Measurements from ENCODE around the gene WDR45B.

The WDR45B gene

DNA sequence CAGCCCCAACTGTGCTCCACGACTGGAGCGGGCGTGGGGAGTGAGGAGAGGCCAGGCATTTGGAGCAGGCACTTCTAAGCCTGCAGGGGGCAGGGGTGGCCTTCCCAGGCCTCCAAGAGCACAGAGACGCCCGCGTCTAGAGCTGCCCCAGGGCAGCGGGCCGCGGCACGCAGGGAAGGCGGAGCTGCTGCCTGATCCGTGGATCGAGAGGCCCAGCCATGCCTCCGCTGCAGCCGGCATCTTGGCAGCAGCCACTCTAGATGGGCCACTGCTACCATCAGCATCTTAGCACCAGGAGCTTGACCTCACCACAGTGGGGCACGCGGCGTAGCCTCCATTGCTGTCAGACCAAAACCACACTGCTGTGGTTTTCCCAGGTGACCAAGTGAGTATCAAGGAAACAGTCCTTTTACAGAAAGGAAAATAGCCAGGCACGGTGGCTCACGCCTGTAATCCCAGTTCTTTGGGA lies 20.4 kb upstream of the WDR45B start:
- H3K14ac ChIP-seq (ENCODE audit: low read length in 2 of 2), result peak overlapping the region in 1 of 2 experiments; percentile 64
- H3K4me1 ChIP-seq (ENCODE audit: control insufficient read depth, insufficient read depth, low read depth, low read length), result peaks cover 8% of the 10 kb centered on the region
- H3K79me1 ChIP-seq (replicated peaks; ENCODE audit: low read length, poor library complexity, severe bottlenecking), result peaks cover 8% of the 10 kb centered on the region
- H3K27ac ChIP-seq (ENCODE audit: low read length, poor library complexity, severe bottlenecking), result no peak overlapping the region
- H3K4me3 ChIP-seq (ENCODE audit: insufficient read depth in 1 of 2, low read depth in 1 of 2, low read length in 2 of 2), result peak overlapping the region in 1 of 2 experiments; percentile 38
- peak overlapping the region; percentile 24 to 52 for H3K18ac ChIP-seq (ENCODE audit: low read depth in 1 of 2, low read length in 2 of 2)
- no peaks in the 10 kb centered on the region for H3K9me3 ChIP-seq (ENCODE audit: control insufficient read depth, low read length)
- peak overlapping the region in 1 of 2 experiments; percentile 55 for H3K4ac ChIP-seq (ENCODE audit: low read depth in 1 of 2, low read length in 2 of 2)
- H2AK5ac ChIP-seq (ENCODE audit: low read length, severe bottlenecking), result no peak overlapping the region
- H3K36me3 ChIP-seq (ENCODE audit: control insufficient read depth in 1 of 2, insufficient read depth in 2 of 2, low read depth in 1 of 2, low read length in 2 of 2), result peaks cover 0 to 24% of the 10 kb centered on the region in 2 experiments
- H2BK12ac ChIP-seq (ENCODE audit: low read length in 2 of 2), result no peak overlapping the region
- peak overlapping the region; percentile 98 for H4K8ac ChIP-seq (ENCODE audit: low read length)
- H2BK15ac ChIP-seq (ENCODE audit: low read depth, poor library complexity, severe bottlenecking), result no peak overlapping the region
- H2BK120ac ChIP-seq (ENCODE audit: low read depth, low read length), result no peak overlapping the region
- H3K9ac ChIP-seq (ENCODE audit: low read length), result peak overlapping the region; percentile 30
- H3K27me3 ChIP-seq (ENCODE audit: control insufficient read depth in 1 of 2, insufficient read depth in 1 of 2, low read length in 2 of 2), result no peaks in the 10 kb centered on the region
- H3K23ac ChIP-seq (ENCODE audit: low read length in 2 of 2), result peak overlapping the region in 1 of 2 experiments; percentile 26
- DNase-seq, result peak; percentile 78
- peak overlapping the region; percentile 30 for H2AFZ ChIP-seq (ENCODE audit: low read depth, low read length)
- H4K91ac ChIP-seq (ENCODE audit: low read length), result peak overlapping the region; percentile 89
- H3K4me2 ChIP-seq (ENCODE audit: low read length, poor library complexity, severe bottlenecking), result peak overlapping the region; percentile 54
- 29% methylated on average over 20 of the region's 20 CpGs for WGBS
- H2BK5ac ChIP-seq (ENCODE audit: low read depth, low read length, poor library complexity, severe bottlenecking), result no peak overlapping the region

DNA sequence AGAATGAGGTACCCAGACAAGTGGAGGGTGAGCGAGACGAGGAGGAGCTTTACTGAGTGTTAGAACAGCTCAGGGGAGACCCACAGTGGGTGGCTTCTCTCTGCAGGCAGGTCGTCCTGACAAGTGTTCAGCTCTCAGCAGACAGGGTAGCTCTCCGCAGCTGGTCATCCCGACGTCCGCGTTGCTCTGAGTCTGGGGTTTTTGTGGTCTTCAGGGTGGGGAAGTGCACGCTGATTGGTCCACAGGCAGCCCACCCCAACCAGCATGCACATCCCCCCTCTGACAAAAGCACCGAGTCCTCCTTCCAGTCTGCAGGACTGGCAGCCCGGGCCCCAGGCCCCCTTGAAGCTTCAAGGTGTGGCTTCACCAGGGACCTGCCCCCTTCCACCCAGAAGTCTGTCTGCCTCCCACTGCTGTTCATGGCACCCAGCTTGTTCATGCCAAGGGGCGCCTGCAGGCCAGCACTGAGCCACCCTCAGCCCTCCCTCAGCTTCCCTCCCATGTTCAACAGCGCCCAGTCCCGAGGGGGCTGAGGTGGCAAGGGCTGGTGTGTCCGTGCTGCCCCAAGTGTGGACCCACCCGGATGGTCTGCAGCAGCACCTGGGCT lies 19.9 kb upstream of the WDR45B start:
- Histone ChIP-seq H3K23ac (ENCODE audit: low read length in 2 of 2) (peak overlapping the region in 1 of 2 experiments; percentile 26), H3K27ac (ENCODE audit: low read length, poor library complexity, severe bottlenecking) (no peak overlapping the region), H4K91ac (ENCODE audit: low read length) (peak overlapping the region; percentile 34), H3K14ac (ENCODE audit: low read length in 2 of 2) (peak overlapping the region in 1 of 2 experiments; percentile 64), H3K4me2 (ENCODE audit: low read length, poor library complexity, severe bottlenecking) (no peak overlapping the region), H3K4me3 (ENCODE audit: insufficient read depth in 1 of 2, low read depth in 1 of 2, low read length in 2 of 2) (no peak overlapping the region), H2BK12ac (ENCODE audit: low read length in 2 of 2) (no peak overlapping the region), H2BK15ac (ENCODE audit: low read depth, poor library complexity, severe bottlenecking) (no peak overlapping the region), H3K27me3 (ENCODE audit: control insufficient read depth in 1 of 2, insufficient read depth in 1 of 2, low read length in 2 of 2) (no peaks in the 10 kb centered on the region), H4K8ac (ENCODE audit: low read length) (peak overlapping the region; percentile 70), H3K18ac (ENCODE audit: low read depth in 1 of 2, low read length in 2 of 2) (peak overlapping the region in 1 of 2 experiments; percentile 21), H3K9me3 (ENCODE audit: control insufficient read depth, low read length) (no peaks in the 10 kb centered on the region), H2AK5ac (ENCODE audit: low read length, severe bottlenecking) (no peak overlapping the region), H2AFZ (ENCODE audit: low read depth, low read length) (peak overlapping the region; percentile 30), H3K4me1 (ENCODE audit: control insufficient read depth, insufficient read depth, low read depth, low read length) (peaks cover 8% of the 10 kb centered on the region), H3K9ac (ENCODE audit: low read length) (no peak overlapping the region), H2BK5ac (ENCODE audit: low read depth, low read length, poor library complexity, severe bottlenecking) (no peak overlapping the region), H3K4ac (ENCODE audit: low read depth in 1 of 2, low read length in 2 of 2) (peak overlapping the region in 1 of 2 experiments; percentile 55), H3K79me1 (replicated peaks; ENCODE audit: low read length, poor library complexity, severe bottlenecking) (peaks cover 4% of the 10 kb centered on the region), H2BK120ac (ENCODE audit: low read depth, low read length) (no peak overlapping the region), H3K36me3 (ENCODE audit: control insufficient read depth in 1 of 2, insufficient read depth in 2 of 2, low read depth in 1 of 2, low read length in 2 of 2) (peaks cover 0 to 30% of the 10 kb centered on the region in 2 experiments)
- no peak for DNase-seq
- WGBS, result 65% methylated on average over 13 of the region's 16 CpGs

DNA sequence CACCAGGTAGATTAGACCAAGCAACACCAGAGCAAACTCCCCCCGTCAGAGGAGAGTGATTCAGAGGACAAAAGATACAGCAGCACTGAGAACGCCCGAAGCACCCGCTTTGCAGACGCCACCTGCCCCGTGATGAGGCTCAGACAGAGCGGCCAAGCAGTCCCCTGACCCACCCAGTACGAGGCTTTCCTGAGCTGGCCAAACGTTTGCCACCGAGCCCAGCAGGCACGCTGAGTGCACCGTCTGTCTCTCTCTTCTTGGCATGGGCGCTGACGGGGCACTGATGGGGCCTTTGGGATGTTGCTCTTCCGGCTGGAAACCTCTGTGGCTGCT lies 19.4 kb upstream of the WDR45B start:
- H2AFZ ChIP-seq (ENCODE audit: low read depth, low read length), result no peak overlapping the region
- no peak overlapping the region for H4K91ac ChIP-seq (ENCODE audit: low read length)
- WGBS, result 92% methylated on average over 15 of the region's 15 CpGs
- H3K27me3 ChIP-seq (ENCODE audit: control insufficient read depth in 1 of 2, insufficient read depth in 1 of 2, low read length in 2 of 2), result no peaks in the 10 kb centered on the region
- no peak overlapping the region for H3K4me2 ChIP-seq (ENCODE audit: low read length, poor library complexity, severe bottlenecking)
- no peak overlapping the region for H2AK5ac ChIP-seq (ENCODE audit: low read length, severe bottlenecking)
- no peak for DNase-seq
- no peak overlapping the region for H4K8ac ChIP-seq (ENCODE audit: low read length)
- H3K4ac ChIP-seq (ENCODE audit: low read depth in 1 of 2, low read length in 2 of 2), result no peak overlapping the region
- no peak overlapping the region for H2BK5ac ChIP-seq (ENCODE audit: low read depth, low read length, poor library complexity, severe bottlenecking)
- no peak overlapping the region for H3K27ac ChIP-seq (ENCODE audit: low read length, poor library complexity, severe bottlenecking)
- H3K79me1 ChIP-seq (replicated peaks; ENCODE audit: low read length, poor library complexity, severe bottlenecking), result peaks cover 4% of the 10 kb centered on the region
- H3K36me3 ChIP-seq (ENCODE audit: control insufficient read depth in 1 of 2, insufficient read depth in 2 of 2, low read depth in 1 of 2, low read length in 2 of 2), result peaks cover 0 to 32% of the 10 kb centered on the region in 2 experiments
- H3K23ac ChIP-seq (ENCODE audit: low read length in 2 of 2), result no peak overlapping the region
- no peak overlapping the region for H3K18ac ChIP-seq (ENCODE audit: low read depth in 1 of 2, low read length in 2 of 2)
- H3K14ac ChIP-seq (ENCODE audit: low read length in 2 of 2), result no peak overlapping the region
- H3K4me3 ChIP-seq (ENCODE audit: insufficient read depth in 1 of 2, low read depth in 1 of 2, low read length in 2 of 2), result no peak overlapping the region
- H3K4me1 ChIP-seq (ENCODE audit: control insufficient read depth, insufficient read depth, low read depth, low read length), result peaks cover 8% of the 10 kb centered on the region
- no peak overlapping the region for H3K9ac ChIP-seq (ENCODE audit: low read length)
- no peak overlapping the region for H2BK15ac ChIP-seq (ENCODE audit: low read depth, poor library complexity, severe bottlenecking)
- no peak overlapping the region for H2BK12ac ChIP-seq (ENCODE audit: low read length in 2 of 2)
- no peaks in the 10 kb centered on the region for H3K9me3 ChIP-seq (ENCODE audit: control insufficient read depth, low read length)
- no peak overlapping the region for H2BK120ac ChIP-seq (ENCODE audit: low read depth, low read length)

DNA sequence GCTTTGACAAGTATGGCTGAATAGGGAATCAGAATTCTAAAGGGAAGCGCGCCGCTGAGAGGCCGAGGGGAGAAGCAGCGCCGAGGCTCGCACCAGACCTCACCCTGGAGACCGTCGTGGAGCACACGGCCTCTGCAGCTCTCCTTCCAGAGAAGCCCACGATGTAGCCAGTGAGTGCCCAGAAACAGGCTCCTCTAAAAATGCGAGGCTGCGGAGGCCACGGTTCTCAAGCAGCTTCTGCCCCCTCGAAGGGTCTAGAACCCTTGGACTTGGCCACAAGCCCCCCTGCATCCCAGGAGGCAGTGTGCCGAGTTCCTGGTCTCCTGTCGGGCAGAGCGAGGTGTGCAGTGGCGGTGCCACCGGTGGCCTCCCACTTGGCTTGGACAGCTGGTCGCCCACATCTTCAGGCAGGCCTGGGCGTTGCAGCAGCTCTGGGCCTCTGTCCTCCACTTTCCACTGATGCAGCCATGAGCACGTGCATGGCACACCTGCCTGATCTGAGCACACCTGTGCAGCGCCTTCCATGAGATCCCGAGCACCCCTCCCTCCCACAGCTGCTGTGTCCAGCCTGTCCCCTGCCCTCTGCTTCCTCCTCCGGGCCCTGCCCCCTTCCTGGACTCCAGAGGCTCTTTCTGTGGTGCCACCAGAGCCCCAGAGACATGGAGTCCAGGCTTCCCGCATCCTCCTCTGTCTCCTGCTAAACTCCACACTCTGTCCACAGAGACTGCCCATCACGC lies 18.9 kb upstream of the WDR45B start:
- Histone ChIP-seq H2AK5ac (ENCODE audit: low read length, severe bottlenecking) (no peak overlapping the region), H2BK120ac (ENCODE audit: low read depth, low read length) (no peak overlapping the region), H3K4me2 (ENCODE audit: low read length, poor library complexity, severe bottlenecking) (no peak overlapping the region), H3K4me1 (ENCODE audit: control insufficient read depth, insufficient read depth, low read depth, low read length) (peaks cover 9% of the 10 kb centered on the region), H3K9ac (ENCODE audit: low read length) (no peak overlapping the region), H4K8ac (ENCODE audit: low read length) (no peak overlapping the region), H3K23ac (ENCODE audit: low read length in 2 of 2) (no peak overlapping the region), H3K27ac (ENCODE audit: low read length, poor library complexity, severe bottlenecking) (no peak overlapping the region), H3K9me3 (ENCODE audit: control insufficient read depth, low read length) (no peaks in the 10 kb centered on the region), H2BK12ac (ENCODE audit: low read length in 2 of 2) (no peak overlapping the region), H2AFZ (ENCODE audit: low read depth, low read length) (no peak overlapping the region), H3K4ac (ENCODE audit: low read depth in 1 of 2, low read length in 2 of 2) (no peak overlapping the region), H2BK5ac (ENCODE audit: low read depth, low read length, poor library complexity, severe bottlenecking) (no peak overlapping the region), H3K4me3 (ENCODE audit: insufficient read depth in 1 of 2, low read depth in 1 of 2, low read length in 2 of 2) (no peak overlapping the region), H3K79me1 (replicated peaks; ENCODE audit: low read length, poor library complexity, severe bottlenecking) (peaks cover 4% of the 10 kb centered on the region), H4K91ac (ENCODE audit: low read length) (no peak overlapping the region), H2BK15ac (ENCODE audit: low read depth, poor library complexity, severe bottlenecking) (no peak overlapping the region), H3K18ac (ENCODE audit: low read depth in 1 of 2, low read length in 2 of 2) (no peak overlapping the region), H3K36me3 (ENCODE audit: control insufficient read depth in 1 of 2, insufficient read depth in 2 of 2, low read depth in 1 of 2, low read length in 2 of 2) (peaks cover under 1 to 37% of the 10 kb centered on the region in 2 experiments), H3K14ac (ENCODE audit: low read length in 2 of 2) (no peak overlapping the region), H3K27me3 (ENCODE audit: control insufficient read depth in 1 of 2, insufficient read depth in 1 of 2, low read length in 2 of 2) (no peaks in the 10 kb centered on the region)
- 90% methylated on average over 28 of the region's 28 CpGs for WGBS
- no peak for DNase-seq

Data from mesenchymal stem cell (in vitro differentiated cells and primary cell).